Measurements from ENCODE around the gene GRIN1.
A peak's percentile ranks its signal among the peaks of the same experiment; 100 is the strongest.

The GRIN1 gene

DNA sequence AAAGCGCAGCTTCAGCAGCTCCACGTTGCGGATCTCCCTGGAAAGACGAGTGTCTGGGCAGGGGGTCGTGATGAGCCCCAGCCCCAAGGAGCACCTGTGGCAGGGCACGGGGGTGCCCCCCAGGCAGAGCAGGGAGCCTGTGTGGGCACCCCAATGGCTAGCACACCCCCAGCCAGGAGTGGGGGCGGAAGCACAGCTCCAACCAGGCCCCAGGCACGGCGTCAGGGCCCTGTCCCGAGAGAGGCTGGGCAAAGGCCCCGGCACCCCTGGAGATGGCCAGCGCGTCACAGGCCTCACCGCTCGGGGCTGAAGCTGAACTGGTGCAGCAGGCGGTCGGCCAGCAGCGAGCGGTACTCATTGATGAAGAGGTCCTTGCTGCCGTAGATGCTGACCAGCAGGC lies 41.5 kb downstream of the GRIN1 start:
- no peak for DNase-seq

DNA sequence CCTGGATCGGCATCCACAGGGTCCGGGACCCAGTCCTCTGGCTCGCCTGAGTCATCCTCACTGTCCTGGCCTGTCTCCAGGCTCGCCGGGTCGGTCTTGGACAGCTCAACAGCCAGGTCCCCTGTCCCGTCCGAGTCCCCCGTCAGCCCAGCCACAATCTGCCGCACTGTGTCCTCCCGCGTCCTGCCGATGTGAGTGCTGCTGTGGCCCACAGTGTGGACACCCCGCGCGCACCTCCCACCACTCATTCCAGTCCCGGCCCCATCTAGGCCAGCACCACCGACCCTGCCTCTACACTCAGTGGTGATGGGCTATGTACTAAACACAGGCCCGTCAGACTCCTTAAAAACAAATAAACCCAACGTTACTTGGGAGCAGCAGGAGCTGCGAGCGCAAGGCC lies 42.7 kb downstream of the GRIN1 start:
- DNase-seq, result no peak

DNA sequence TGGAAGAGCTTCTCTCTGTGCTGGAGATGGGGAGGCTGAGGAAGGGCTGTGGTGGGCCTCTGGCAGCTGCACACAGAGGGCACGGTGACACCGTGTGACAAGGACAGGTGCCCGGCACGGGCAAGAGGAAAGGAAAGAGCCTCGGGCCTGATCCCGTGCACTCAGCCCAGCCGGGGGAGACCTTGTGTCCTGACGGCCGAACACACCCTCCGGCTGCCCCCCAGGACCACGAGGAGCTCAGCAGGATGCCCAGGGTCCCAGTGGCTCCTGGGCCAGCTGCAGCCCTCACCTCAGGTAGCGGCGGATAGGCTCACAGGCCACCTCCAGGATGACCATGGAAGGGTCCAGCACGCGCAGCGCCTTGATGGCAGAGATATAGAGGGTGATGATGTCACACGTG lies 43.9 kb downstream of the GRIN1 start:
- DNase-seq, result no peak

DNA sequence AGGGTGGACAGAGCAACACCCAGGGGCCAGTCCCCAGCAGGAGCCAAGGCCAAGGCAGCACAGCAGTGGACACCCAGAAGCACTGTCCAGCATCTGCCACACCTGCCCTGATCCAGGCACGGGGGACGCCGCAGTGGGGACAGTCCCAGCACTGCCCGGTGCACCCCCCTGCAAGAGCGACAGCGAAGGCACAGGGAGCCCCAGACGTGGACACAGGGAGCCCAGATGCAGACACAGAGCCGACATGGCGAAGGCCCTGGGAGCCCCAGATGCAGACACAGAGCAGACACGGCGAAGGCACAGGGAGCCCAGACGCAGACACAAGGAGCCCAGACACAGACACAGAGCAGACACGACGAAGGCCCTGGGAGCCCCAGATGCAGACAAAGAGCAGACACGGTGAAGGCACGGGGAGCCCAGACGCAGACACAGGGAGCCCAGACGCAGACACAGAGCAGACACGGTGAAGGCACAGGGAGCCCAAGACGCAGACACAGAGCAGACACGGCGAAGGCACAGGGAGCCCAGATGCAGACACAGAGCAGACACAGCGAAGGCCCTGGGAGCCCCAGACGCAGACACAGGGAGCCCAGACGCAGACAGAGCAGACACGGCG lies 45.1 kb downstream of the GRIN1 start:
- DNase-seq, result no peak

DNA sequence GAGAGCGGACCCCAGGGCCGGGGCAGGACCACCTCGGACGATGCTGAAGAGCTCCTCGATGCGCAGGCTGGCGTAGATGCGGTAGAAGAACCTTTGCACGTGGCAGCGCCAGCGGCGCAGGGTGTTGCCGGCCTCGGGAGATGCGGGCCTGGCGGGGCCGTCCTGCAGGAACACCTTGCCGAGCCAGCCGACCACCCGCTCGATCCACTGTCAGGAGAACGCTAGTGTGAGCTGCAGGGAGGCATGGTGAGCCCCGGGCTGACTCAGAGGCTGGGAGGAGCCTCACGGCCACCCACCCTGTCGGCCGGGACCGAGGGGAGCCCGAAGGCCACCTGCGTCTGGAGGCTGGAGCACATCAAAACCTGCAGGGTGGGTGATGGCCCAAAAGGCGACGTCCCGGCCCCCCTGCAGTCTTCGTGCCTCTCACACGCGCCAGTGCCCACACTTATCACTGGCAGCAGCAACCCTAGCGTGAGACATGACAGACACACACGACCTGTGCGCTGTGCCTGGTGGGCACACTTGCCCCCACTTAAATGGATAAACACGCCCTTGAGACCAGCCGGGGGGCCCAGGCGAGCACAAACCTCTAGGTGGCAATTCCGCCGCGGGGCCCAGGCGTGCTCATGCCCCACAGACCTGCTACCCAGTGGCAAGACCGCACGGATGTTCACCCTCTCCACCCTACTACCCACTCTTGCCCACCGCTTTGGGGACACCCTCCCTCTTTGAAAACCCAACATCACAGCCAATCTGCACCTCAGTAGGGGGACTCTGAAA lies 46.1 kb downstream of the GRIN1 start:
- no peak for DNase-seq

DNA sequence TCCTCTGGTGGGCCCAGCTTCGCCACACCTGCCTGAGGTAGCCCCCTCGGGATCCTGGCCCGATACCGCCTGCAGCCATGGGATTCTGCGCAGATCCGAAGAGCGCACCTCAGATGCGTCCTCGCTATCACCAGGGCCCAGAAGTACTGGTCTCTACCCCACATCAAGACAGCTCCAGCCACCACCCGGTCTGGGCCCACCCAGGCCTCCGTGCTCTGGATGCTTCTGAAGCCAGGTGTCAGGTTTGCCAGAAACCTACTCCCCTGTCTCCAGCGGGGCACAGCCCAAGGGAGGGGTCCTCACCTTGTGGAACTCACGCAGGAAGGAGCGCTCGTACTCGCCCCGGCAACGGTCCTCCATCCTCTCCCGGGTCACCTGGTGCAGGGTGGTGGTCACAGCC lies 47.0 kb downstream of the GRIN1 start:
- no peak for DNase-seq

DNA sequence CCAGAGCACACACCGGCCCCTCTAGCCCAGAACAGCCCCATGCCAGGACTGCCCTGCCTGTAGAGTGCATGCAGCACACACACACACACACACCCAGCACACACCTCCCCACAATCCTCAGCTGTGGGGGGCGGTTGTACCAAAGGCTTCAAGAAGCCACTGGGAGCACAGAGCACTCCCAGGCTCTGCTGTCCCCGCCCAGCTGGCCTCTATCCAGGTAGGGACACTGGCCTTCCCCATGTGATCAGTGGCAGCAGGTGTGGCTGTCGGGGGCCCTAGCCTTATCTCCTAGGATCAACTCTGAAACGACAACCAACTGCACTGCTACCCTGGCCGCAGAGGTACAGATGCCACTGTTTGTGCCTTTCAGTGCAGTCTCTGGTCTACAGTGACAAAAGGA lies 47.4 kb downstream of the GRIN1 start:
- DNase-seq, result no peak

DNA sequence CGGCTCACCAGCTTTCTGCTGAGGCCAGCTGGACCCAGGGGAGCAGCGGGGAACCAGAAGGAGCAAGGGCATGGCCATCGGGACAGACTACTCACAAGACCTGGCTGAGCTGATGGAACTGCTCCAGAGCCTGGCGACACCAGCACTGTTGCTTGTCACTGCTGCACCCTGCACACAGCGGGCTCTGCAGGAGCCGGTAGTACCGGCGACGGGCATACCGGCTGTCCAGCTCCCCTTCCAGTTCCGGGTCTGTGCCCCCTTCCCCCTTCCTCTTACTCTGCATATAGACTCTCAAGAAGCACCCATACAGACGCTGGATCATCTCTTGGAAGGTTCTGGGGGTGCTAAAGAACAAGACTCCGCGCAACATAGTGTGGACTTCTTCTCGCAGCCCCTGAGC lies 48.4 kb downstream of the GRIN1 start:
- DNase-seq, result no peak

DNA sequence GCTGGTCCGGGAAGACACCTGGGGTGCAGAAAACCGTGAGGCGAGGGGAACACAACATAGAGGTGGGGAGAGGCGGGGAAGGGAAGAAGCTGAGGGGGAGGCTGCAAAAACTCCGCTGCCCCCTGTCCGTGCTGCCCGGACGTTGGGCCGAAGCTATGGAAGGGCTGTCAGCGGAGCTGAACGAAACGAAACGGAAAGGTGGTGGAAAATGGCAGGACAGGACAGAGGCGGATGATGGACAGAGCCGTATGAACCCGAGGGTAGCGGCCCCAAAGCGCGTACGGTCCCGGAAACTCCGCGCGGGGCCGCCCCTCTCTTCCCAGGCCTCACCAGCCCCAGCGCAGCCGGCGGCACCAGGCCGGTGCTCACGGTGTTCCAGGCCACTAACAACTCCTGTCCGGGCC lies 49.1 kb downstream of the GRIN1 start:
- no peak for DNase-seq

DNA sequence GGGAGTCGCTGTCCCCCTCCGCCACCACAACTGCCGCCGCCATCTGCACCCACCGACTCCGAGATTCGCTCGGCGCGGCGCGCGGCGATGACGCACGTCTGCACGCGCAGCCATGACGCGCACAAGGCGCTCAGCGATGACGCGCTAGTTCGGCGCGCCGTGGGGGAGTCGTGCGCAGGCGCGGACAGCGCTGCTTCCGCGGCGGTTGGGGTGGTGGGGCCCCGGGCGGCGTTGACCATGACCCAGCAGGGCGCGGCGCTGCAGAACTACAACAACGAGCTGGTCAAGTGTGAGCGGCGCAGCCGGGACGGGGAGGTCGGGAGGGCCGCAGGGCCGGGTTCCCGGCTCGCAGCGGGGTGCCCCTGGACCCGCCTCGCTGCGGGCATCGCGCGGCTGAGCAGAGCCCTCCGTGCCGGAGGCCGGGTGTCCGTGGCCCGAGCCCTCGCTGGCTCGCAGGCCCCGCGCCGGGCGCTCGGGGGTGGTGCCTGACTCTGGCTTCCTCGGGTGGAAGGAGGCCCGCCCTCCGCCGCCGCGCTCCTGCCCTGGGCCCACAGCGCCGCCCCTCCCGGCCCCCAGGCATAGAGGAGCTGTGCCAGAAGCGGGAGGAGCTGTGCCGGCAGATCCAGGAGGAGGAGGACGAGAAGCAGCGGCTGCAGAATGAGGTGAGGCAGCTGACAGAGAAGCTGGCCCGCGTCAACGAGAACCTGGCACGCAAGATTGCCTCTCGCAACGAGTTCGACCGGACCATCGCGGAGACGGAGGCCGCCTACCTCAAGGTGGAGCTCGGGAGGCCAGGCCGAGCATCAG lies 49.7 kb downstream of the GRIN1 start, which contains the start of the genes ANAPC2 and SSNA1:
Gene ANAPC2, minus strand, starts transcription at position 71 of the 807 bp plus-strand sequence. Its CDS starts 28 bp downstream, at position 43.
Gene SSNA1, plus strand, starts transcription at position 187 of the 807 bp plus-strand sequence. Its CDS starts 51 bp downstream, at position 238.
- DNase-seq, result peak; percentile 97

DNA sequence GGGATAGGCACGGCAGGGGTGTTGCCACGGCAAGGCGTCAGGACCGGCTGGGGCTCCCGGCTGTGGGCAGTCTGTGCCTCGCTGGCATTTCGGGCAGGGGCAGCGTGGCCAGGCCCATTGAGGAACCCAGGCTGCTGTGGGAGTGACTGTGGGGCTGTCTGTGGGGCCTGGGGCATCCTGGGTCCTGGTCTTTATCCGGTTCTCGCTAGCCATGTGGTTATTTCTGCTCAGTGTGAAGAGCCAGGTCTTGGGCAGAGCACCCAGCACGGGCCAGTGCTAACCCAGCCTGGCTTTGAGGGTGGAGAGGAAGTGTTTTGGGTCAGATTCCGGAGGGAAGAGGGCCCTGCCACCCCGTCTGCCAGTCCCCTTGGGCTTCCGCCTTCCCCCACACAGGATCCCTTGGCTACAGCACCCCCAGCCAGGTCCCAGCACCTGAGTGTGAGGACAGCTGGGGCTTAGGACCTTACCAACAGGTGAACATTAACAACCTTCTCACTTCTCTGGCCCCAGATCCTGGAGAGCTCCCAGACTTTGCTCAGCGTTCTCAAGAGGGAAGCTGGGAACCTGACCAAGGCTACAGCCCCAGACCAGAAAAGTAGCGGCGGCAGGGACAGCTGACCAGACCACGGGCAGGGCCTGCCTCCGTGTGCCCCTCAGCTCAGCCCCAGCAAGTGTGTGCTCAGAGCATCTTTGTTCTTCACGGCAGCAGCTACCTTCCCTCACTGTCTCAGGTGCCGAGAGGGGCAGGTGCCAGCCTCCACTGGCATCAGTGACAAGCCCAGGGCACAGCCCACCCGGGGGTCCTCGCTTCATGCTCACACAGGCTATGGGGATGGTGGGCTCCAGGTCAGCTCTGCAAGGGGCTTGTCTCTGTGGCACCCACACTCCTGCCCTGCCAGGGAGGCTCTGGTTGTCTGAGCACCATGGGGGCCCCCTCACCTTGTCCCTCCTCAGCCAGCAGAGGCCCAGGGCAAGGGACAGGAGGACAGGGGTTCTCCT lies 50.6 kb downstream of the GRIN1 start:
- DNase-seq, result no peak

DNA sequence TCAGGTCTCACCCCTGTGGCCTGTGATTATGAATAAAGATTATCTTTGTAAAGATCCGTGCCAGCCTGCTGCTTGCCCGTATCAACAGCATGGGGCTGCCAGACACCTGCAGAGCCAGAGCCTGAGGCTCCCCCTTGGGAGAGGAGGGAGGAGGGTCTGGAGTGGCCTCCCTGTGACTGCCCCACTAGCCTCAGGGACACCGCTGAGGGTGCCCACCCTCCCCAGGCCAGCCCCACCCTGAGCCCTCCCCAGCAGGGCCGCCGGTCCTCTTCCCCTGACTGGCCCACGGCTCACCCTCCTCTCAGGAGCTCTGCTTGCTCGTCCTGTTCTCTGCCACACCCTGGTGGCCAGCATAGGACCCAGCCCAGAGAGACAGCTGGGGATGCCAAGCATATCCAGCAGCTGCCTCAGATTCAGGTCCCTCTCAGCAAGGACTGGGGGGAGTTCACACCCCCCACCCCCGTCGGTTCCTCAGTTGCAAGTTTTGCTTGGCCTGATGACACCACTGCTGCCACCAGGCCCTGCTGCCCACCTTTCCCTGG lies 51.4 kb downstream of the GRIN1 start:
- no peak for DNase-seq

DNA sequence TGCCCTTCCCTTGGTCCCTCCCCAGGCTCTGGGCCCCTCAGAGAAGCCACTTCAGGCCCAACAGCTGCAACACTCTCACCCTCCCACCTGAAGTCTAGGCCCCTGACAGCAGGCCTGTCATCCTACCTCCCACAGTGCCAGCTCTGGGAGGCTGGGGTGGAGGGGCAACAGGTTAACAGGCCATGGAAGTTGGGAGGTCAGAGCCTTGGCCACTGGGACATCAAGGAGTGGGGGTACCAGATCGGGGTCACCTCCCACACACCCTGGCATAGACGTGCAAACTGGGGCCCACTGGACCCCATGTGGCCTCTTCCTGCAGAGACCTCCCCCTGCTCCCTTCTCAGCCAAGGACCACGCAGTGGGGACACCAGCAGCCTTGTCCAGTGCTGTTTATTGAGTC lies 52.3 kb downstream of the GRIN1 start:
- DNase-seq, result no peak

DNA sequence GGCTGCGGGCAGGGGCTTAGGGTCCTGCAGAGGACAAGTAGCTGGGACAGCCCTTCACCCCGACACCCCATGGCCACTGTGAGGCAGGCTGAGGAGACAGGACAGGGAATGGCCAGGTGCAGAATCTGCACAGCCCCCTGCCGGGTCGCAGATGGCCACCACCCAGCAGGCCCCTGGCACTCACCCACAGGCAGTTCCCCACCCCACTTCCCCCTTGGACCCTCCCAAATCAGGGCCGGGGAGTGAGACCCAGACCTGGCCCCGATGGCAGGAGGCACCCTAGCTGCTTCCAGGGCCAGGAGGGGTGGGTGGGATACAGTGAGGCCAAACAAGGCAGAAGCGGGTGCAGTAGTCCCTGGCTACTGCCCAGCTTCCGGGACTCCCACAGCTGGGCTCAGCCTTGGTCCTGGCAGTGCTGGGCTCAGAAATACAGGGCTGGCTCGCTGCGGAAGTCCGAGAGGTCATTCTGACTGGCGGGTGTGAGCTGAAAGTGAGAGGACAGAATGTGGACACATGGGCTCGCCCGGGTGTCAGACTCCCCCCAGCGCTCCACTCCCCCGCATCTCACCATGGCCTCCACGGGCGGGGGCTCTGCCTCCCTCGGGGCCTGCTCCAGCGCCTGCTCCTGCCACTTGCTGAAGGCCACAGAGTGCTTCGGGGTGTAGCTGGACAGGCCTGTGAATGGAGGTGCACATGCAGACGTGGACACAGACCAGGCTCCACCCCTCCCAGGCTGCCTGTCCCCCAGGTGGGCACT lies 52.9 kb downstream of the GRIN1 start:
- DNase-seq, result no peak

DNA sequence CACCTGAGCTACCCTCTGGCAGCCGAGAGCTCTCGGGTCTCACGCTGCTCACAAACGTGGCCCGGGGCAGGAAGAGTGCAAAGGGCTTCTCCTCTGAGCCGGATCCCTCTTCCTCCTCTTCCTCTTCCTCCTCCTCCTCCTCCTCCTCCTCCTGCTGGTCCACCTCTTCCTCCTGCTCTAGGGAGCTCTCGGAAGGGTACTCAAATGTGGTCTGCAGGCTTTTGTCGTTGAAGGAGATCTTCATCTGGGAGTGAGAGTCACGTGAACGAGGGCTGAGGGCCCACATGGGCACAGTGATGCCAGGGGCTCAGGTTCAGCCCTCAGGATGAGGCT lies 53.5 kb downstream of the GRIN1 start:
- no peak for DNase-seq

DNA sequence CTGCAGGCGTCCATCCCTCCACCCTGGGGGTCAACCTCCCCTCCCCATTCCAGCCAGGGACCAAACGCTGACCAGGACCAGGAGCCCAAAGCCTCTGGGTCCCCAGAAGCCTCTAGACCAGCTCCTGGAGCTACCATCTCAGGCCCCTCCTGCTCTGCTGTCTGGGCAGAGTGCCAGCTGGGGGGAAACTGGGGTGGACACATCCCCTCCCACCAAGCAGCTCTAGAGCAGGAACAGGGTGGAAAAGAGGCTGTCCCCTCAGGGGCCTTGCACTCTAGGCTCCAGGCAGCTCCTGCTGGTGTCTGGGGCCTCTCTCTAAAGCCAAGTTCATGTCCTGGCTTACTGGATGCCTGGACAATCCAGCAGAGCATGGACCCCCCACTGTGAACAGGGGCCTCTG lies 53.9 kb downstream of the GRIN1 start:
- DNase-seq, result no peak

DNA sequence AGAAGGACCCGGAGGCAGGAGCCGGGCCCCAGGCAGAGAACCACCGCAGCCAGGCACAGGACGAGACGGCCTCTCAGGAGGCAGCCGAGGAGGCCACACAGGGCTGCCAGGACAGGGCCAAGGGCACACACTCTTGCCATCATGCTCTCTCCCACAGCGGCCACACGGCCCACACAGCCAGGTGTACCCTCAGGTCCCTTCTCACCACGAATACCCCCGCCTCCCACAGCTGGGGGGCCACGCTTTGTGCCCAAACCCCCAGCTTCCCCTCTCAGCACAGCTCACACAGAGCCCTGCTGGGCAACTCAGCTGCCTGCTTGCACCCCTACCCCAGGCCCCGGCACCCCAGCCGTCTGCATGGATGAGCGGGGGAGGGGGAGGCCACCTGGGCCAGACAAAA lies 54.8 kb downstream of the GRIN1 start:
- DNase-seq, result no peak

DNA sequence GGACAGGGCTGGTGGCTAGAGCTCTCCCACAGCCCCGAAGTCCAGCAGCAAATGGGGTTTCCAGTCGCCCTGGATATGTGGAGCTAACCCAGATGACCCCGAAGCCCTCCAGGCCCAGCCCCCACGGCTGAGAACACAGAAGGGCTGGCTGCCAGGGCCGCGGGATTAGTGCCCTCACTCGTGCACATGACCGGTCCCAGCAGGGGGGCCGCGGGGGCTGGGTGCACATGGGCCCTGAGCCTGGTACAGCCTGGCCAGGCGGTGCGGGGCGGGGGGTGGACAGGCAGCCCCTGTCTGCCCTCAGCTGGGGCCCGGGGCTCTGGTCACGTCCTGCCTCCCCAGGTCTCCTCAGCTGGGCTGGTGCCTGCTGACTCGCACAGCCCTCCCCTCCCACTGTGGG lies 55.4 kb downstream of the GRIN1 start:
- no peak for DNase-seq

DNA sequence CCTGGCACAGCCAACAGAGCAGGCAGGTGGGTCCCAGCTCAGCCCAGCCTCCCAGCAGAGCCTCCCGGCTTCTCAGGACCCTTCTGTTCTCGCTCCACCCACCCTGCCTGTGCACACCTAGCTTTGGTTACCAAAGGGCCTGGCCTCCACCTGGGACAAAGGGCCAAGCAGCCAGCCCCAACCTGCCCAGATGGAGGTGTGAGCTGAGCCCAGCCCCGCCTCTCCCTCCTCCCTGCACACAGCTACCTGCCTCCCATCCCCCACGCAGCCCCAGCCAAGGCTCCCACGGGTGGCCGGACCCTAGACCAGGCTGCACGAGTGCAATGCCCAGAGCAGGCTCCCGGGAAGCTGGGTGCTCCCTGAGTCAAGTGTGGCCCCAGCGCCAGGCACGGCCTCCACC lies 56.0 kb downstream of the GRIN1 start:
- DNase-seq, result peak; percentile 80

DNA sequence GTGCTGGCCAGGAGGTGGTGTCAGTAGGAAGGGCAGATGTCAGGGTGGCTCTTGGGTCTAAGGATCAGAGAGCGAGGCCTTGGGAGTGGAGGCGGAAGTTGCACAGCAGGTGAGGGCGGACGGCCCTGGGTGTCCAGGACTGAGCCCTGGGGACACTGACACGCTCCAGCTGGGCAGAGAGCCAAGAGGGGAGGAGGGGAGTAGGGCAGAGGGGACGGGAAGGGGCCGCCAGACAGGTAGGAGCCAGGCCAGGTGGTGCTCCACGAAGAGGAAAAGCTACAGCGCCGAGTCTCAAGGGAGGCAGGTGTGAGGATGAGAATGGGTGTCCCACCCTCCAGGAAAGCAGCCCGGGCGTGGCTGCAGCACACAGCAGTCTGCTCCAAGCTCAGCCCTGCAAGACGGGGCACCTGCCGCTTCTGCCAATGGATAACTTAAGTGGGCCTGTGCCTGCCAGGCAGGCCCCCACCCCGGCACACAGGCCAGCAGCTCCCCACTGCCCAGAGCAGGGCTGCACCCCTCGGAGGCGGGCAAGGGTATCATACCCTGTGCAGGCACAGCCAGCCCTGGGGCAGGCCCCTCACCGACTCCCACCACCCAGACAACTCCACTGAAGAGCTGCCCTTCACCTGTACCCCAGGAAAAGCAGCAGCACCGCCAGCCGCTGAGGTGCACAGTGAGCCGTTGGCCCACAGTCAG lies 56.7 kb downstream of the GRIN1 start:
- DNase-seq, result peak; percentile 99

All from NCI-H2171 (cell line).